ENCODE measurements around the gene PPP1R3D.

Gene PPP1R3D, protein sequence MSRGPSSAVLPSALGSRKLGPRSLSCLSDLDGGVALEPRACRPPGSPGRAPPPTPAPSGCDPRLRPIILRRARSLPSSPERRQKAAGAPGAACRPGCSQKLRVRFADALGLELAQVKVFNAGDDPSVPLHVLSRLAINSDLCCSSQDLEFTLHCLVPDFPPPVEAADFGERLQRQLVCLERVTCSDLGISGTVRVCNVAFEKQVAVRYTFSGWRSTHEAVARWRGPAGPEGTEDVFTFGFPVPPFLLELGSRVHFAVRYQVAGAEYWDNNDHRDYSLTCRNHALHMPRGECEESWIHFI

GRCh38 chr20:59940129-59940955 lies at the start of gene PPP1R3D, which contains the start of gene FAM217B:
Gene PPP1R3D (minus strand): TSS chr20:59940305. CDS start chr20:59939931, 374 bp downstream.
Gene FAM217B (plus strand): TSS chr20:59940389. CDS start chr20:59943944, 3,555 bp downstream.
- Mint-ChIP-seq H3K4me3 (peak within 1 kb of the TSS; percentile 88), H3K9me3 (peaks cover 2% of the 10 kb centered on the region), H3K27me3 (no peaks in the 10 kb centered on the region), H3K27ac (peak within 1 kb of the TSS; percentile 92), H3K4me1 (ENCODE audit: low read depth) (peaks cover 52% of the 10 kb centered on the region), H3K36me3 (ENCODE audit: low read depth) (peaks cover 61% of the 10 kb centered on the region)
- peak; percentile 93 for DNase-seq

- no peak for DNase-seq
- Mint-ChIP-seq H3K4me3 (no peak overlapping the region), H3K27me3 (no peaks in the 10 kb centered on the region), H3K4me1 (ENCODE audit: low read depth) (no peaks in the 10 kb centered on the region), H3K27ac (no peak overlapping the region), H3K9me3 (no peaks in the 10 kb centered on the region), H3K36me3 (ENCODE audit: low read depth) (no peaks in the 10 kb centered on the region)
These were observed 48.0 kb upstream of the PPP1R3D start for GRCh38 chr20:59988141-59988540.

DNA sequence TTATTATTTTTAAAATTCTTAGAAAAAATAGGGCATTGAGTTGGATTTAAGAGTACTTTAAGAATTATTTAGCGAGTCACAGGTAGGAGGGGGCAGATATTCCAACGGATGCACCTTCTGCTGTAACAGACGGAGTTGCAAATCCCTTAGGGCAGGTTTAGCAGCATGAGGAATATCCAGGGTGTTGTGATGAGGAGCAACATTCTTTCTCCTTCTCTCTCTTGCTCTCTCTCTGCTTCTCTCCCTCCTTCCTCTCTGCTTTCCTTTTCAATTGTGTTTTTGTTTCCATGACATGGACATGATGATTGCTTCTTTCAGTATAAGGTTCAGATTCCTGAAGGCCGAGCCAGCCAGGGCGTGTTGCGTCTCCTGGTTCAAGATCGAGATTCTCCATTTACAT lies 47.0 kb upstream of the PPP1R3D start:
- no peaks in the 10 kb centered on the region for H3K27me3 Mint-ChIP-seq
- no peak for DNase-seq
- no peaks in the 10 kb centered on the region for H3K36me3 Mint-ChIP-seq (ENCODE audit: low read depth)
- H3K9me3 Mint-ChIP-seq = no peaks in the 10 kb centered on the region
- H3K4me1 Mint-ChIP-seq (ENCODE audit: low read depth) = no peaks in the 10 kb centered on the region
- H3K4me3 Mint-ChIP-seq = no peak overlapping the region
- H3K27ac Mint-ChIP-seq = no peak overlapping the region

GRCh38 chr20:59985864-59986263 lies 45.8 kb upstream of the PPP1R3D start:
- no peak for DNase-seq
- no peaks in the 10 kb centered on the region for H3K4me1 Mint-ChIP-seq (ENCODE audit: low read depth)
- H3K27me3 Mint-ChIP-seq = no peaks in the 10 kb centered on the region
- no peak overlapping the region for H3K27ac Mint-ChIP-seq
- no peaks in the 10 kb centered on the region for H3K36me3 Mint-ChIP-seq (ENCODE audit: low read depth)
- no peaks in the 10 kb centered on the region for H3K9me3 Mint-ChIP-seq
- no peak overlapping the region for H3K4me3 Mint-ChIP-seq

GRCh38 chr20:59985164-59985563 lies 45.1 kb upstream of the PPP1R3D start:
- Mint-ChIP-seq H3K27me3 (no peaks in the 10 kb centered on the region), H3K9me3 (no peaks in the 10 kb centered on the region), H3K36me3 (ENCODE audit: low read depth) (peaks cover 2% of the 10 kb centered on the region), H3K4me1 (ENCODE audit: low read depth) (no peaks in the 10 kb centered on the region), H3K4me3 (no peak overlapping the region), H3K27ac (no peak overlapping the region)
- no peak for DNase-seq

GRCh38 chr20:59984541-59984940 lies 44.4 kb upstream of the PPP1R3D start:
- H3K4me1 Mint-ChIP-seq (ENCODE audit: low read depth) = no peaks in the 10 kb centered on the region
- H3K27ac Mint-ChIP-seq = no peak overlapping the region
- H3K4me3 Mint-ChIP-seq = no peak overlapping the region
- peaks cover 2% of the 10 kb centered on the region for H3K36me3 Mint-ChIP-seq (ENCODE audit: low read depth)
- H3K27me3 Mint-ChIP-seq = no peaks in the 10 kb centered on the region
- DNase-seq = no peak
- H3K9me3 Mint-ChIP-seq = no peaks in the 10 kb centered on the region

DNA sequence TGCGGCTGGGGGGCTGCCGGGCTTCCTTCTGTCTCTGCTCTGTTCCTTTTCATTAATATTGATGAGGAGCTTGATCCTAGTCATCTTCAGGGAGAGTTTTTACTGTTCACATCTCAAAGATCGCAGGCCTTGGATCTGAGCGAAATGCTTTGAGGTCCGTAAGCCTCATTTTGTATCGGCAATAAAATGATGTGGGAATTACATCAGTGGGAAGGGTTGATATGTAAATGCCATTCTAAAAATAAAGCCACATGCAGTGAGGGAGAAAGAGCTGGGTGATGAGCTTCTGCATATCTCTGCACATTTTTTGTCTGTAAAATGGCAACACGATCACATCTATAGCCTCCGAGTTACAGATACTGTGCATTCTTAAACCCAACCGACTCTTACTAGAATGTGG lies 43.0 kb upstream of the PPP1R3D start:
- no peak overlapping the region for H3K27ac Mint-ChIP-seq
- no peak for DNase-seq
- H3K4me3 Mint-ChIP-seq = no peak overlapping the region
- no peaks in the 10 kb centered on the region for H3K27me3 Mint-ChIP-seq
- peaks cover 2% of the 10 kb centered on the region for H3K36me3 Mint-ChIP-seq (ENCODE audit: low read depth)
- H3K9me3 Mint-ChIP-seq = no peaks in the 10 kb centered on the region
- H3K4me1 Mint-ChIP-seq (ENCODE audit: low read depth) = no peaks in the 10 kb centered on the region

DNA sequence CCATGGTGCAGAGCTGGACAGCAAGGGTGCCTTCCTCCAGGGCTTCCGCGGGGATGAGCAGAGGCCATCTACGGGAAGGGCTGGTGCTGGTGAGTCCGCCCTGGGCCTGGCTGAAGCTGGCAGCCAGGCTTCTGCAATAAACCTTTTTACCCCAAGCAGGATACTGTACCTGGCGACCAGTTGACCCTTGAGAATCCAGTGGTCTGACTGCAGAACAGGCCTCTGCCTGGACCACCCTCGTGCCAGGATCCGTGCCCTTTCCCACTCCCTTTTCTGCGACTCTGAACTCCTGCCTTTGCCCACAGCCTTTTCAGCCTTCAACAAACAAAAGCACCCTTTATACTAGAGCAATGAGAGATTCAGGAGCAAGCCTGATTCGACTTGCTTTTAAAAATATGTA lies 37.0 kb upstream of the PPP1R3D start:
- Mint-ChIP-seq H3K27ac (no peak overlapping the region), H3K4me3 (no peak overlapping the region), H3K36me3 (ENCODE audit: low read depth) (peaks cover 4% of the 10 kb centered on the region), H3K27me3 (no peaks in the 10 kb centered on the region), H3K9me3 (no peaks in the 10 kb centered on the region), H3K4me1 (ENCODE audit: low read depth) (no peaks in the 10 kb centered on the region)
- no peak for DNase-seq

DNA sequence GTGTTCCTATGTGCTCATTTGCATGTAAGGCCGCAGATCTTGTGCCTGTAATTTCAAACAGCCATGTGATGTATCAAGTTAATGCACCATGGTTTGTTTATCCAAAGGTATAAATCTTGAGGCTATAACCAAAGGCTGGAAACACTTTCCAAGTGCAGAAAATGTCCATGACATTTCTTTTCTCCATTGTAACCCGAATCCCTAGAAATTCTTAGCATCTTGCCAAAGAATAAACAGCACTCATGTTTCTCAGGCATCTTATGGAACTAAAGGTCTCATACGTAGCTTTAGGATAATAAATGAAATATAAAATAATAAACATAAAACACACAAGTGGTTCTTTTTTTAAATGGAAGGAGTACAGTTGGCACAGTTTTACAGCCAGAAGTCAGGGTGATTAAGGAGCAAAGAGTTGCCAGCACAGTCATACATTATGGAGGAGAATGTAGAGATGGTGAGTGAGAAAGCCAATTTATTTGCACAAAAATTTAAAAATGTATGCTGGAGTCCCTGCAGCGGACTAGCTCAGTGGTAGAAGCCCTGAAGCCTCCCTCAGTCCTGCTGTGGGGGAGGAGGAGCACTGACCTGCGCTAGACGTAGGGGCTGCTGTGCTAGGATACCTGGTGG lies 36.2 kb upstream of the PPP1R3D start:
- Mint-ChIP-seq H3K36me3 (ENCODE audit: low read depth) (peaks cover 4% of the 10 kb centered on the region), H3K27ac (no peak overlapping the region), H3K9me3 (no peaks in the 10 kb centered on the region), H3K4me1 (ENCODE audit: low read depth) (no peaks in the 10 kb centered on the region), H3K27me3 (no peaks in the 10 kb centered on the region), H3K4me3 (no peak overlapping the region)
- no peak for DNase-seq

GRCh38 chr20:59972037-59972801 lies 32.1 kb upstream of the PPP1R3D start:
- no peaks in the 10 kb centered on the region for H3K9me3 Mint-ChIP-seq
- H3K27ac Mint-ChIP-seq = no peak overlapping the region
- peaks cover 2% of the 10 kb centered on the region for H3K36me3 Mint-ChIP-seq (ENCODE audit: low read depth)
- no peaks in the 10 kb centered on the region for H3K4me1 Mint-ChIP-seq (ENCODE audit: low read depth)
- DNase-seq = no peak
- H3K27me3 Mint-ChIP-seq = no peaks in the 10 kb centered on the region
- H3K4me3 Mint-ChIP-seq = no peak overlapping the region

GRCh38 chr20:59971428-59971827 lies 31.3 kb upstream of the PPP1R3D start:
- Mint-ChIP-seq H3K4me1 (ENCODE audit: low read depth) (no peaks in the 10 kb centered on the region), H3K4me3 (no peak overlapping the region), H3K27ac (no peak overlapping the region), H3K9me3 (no peaks in the 10 kb centered on the region), H3K27me3 (no peaks in the 10 kb centered on the region), H3K36me3 (ENCODE audit: low read depth) (peaks cover 2% of the 10 kb centered on the region)
- DNase-seq = no peak

- H3K4me3 Mint-ChIP-seq = no peak overlapping the region
- DNase-seq = no peak
- no peak overlapping the region for H3K27ac Mint-ChIP-seq
- H3K36me3 Mint-ChIP-seq (ENCODE audit: low read depth) = no peaks in the 10 kb centered on the region
- H3K9me3 Mint-ChIP-seq = no peaks in the 10 kb centered on the region
- H3K27me3 Mint-ChIP-seq = no peaks in the 10 kb centered on the region
- no peaks in the 10 kb centered on the region for H3K4me1 Mint-ChIP-seq (ENCODE audit: low read depth)
These were observed 26.3 kb upstream of the PPP1R3D start for GRCh38 chr20:59966428-59966827.

GRCh38 chr20:59962155-59962554 lies 22.1 kb upstream of the PPP1R3D start:
- no peaks in the 10 kb centered on the region for H3K27me3 Mint-ChIP-seq
- H3K4me3 Mint-ChIP-seq = no peak overlapping the region
- H3K9me3 Mint-ChIP-seq = no peaks in the 10 kb centered on the region
- H3K27ac Mint-ChIP-seq = no peak overlapping the region
- no peak for DNase-seq
- H3K36me3 Mint-ChIP-seq (ENCODE audit: low read depth) = no peaks in the 10 kb centered on the region
- H3K4me1 Mint-ChIP-seq (ENCODE audit: low read depth) = no peaks in the 10 kb centered on the region

DNA sequence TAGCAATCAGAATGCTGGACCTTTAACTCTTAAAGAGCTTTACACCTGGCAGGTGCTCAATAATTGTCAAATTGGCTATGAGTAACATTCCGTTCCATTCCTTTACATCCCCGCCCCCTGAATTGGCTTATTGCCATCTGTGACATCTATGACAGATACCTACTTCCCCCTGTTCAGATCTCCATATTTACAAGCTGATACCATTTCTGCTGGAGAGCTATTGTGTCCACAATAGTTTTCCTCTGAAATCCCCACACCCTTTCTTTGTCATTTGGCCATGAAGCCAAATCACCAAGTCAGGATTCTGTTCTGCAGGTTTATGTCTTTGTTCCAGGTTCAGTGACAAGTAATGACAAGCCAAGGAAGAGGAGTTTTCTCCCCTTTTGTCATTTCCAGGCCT lies 21.3 kb upstream of the PPP1R3D start:
- Mint-ChIP-seq H3K27ac (no peak overlapping the region), H3K4me1 (ENCODE audit: low read depth) (no peaks in the 10 kb centered on the region), H3K9me3 (no peaks in the 10 kb centered on the region), H3K4me3 (no peak overlapping the region), H3K36me3 (ENCODE audit: low read depth) (no peaks in the 10 kb centered on the region), H3K27me3 (no peaks in the 10 kb centered on the region)
- no peak for DNase-seq

All from activated T-cell treated with anti-CD3 and anti-CD28 coated beads, Interleukin-2, amount 50 U/mL, for 24 hours (primary cell).